Ramos (cell line): ENCODE measurements around the gene CACNB4.
"Not testable (repeated sequence)": the region's sequence is repeated elsewhere in the genome, so short reads cannot be mapped to it uniquely, and the experiment has no call there.

ENCODE experiments used
- in situ Hi-C: fragments of 300-500 bp; cut with MboI; formaldehyde crosslinking; loops from one replicate; pipeline ENCODE4 v1.14.3; 2022; ENCODE audit warnings: low sequenced_read_pairs; ENCODE audit not compliant: unreplicated experiment

The CACNB4 gene

DNA sequence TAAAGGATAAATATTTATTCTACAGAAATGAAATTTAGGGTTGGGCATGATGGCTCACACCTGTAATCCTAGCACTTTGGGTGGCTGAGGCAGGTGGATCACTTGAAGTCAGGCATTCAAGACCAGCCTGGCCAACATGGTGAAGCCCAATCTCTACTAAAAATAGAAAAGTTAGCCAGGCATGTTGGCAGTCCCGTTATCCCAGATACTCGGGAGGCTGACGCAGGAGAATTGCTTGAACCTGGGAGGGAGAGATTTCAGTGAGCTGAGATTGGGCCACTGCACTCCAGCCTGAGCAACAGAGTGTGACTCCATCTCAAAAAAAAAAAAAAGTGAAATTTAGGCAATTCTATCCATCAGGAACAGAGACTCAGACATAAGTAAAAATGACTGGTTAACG is 8.1 kb downstream of the CACNB4 start:
- in situ Hi-C loops: not testable (repeated sequence)

DNA sequence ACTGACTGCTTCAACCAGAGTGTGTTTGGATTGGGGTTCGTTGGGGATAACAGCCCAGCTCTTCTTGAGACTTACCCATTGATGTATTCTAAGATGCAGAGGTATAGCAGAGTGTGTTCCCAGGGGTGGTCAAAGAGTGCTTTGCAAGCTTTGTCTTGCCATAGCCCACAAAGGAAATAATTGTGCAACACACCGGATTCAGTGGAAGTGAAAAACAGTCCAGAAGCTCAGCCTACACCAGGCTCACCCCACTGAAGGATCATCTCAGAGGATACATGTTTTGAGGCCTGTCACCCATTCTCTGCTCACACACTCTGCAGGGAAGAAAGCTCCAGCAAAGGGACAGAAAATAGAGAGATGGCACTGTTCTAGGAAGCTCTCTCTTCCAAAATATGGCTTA is 9.6 kb downstream of the CACNB4 start:
- in situ Hi-C loops: no loop called here

DNA sequence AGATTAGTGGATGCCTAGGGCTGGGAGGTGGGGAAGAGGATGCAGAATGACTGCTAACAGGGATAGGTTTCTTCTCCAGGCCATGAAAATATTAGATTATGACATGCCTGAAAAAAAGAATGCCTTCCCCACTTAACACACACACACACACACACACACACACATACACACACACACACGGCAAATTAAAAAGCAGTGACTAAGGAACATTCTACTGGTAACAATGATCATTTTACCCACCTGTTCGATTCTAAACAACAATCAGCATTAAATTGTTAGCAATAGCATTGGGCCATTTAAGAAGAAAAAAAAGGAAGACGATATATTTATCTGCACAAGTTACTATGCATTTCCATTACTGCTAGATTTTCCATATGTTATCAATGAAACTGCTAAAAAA is 10.8 kb downstream of the CACNB4 start:
- in situ Hi-C loops: no loop called here

DNA sequence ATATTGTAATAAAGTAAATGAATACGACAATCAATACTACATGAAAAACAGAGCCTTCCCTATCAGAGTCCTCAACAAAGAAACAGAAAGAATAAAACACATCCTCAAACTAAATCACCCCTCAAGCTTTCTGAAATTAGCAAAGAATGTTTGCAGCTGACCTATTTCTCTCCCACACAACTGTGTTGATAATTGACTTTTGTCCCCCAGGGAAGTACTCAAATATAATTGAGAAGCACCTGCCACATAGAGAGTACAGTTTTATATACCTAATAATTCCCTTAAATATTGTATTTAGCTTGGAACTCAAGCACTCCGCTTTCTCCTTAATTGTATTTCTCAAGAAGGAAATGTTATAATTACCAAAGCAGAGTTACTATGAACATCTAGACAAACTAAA is 12.6 kb downstream of the CACNB4 start:
- in situ Hi-C loops: no loop called here

DNA sequence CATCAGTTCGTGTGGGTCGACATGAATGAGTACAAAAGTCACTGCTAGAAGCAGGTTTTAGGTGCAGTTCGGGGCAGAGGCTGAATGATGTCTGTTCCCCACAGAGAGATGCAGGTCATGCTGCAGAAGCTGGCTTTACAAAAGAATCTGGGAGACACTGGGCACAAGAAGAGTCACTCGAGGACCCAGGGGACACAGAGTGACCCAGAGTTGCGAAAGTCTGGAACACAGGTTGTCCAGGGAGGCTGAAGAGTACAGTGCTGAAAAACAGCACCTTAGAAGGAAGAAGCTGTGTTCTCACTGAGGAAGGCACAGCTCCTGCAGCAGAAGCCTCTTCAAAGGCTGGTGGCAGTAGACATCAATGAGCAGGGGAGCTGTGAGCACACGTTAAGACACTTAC is 14.8 kb downstream of the CACNB4 start:
- in situ Hi-C loops: no loop called here

DNA sequence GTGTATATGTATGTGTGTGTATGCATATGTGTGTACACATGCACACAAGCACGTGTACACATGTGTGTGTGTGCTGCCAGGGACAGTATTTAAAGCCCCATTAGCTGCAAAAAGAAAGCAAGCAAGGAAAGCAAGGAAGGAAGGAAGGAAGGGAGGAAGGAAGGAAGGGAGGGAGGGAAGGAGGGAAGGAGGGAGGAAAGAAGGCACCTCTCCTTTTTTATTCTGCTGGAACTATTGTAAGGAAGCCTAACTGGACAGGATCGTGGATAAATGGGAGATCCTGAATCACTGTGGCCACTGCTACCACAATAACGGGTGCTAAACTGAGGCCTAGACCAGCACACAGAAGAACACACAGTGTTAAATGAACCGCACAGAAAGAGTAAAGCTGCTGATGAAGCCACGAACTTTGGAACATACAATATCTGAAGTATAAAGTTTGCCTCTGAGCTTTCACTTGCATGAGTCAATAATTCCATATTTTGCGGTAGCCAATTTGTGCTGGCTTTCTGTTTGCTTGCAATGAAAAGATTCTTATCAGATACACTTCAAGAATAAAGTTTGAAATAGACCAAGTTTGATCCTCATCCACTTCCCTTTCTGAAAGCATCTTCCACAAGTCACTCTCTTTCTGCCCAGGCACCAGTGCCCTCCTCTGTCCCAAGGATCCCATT is 15.5 kb downstream of the CACNB4 start:
- in situ Hi-C loops: no loop called here

DNA sequence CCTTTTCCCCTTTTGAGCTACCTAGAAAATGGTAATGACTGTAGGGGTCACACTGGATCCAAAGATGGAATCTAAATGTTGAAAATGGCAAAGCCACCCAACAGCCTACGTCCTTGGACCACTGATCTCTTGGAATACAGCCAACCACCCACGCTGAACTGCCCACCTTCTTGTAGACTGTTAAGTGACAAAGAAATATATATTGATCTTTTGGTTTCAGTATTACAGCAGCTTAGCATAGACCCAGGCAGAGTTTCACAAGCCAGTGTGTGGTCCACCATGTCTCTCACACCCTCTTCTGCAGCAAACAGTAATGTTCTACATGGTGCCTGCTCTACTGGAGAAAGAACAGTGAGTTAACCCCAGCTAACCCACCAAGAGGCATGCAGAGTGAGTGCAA is 20.2 kb downstream of the CACNB4 start:
- in situ Hi-C loops: no loop called here

DNA sequence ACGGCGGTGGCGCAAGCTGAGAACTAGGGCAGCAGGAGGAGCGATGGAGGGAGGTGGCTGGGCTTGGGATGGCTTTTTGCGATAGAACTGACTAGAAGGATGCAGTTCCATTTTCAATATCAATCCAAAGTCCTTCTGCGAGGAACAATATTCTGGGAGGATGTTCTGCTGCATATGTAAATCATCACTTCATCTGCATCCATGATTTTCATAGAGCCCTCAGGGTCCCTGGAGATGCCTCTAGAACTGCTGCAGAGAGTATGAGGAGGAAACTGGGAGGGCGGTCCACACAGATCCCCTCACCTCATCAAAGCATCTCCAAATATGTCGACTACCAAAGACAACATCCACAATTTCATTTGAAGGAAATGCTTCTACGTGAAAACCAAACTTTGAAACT is 20.8 kb downstream of the CACNB4 start:
- in situ Hi-C loops: no loop called here

DNA sequence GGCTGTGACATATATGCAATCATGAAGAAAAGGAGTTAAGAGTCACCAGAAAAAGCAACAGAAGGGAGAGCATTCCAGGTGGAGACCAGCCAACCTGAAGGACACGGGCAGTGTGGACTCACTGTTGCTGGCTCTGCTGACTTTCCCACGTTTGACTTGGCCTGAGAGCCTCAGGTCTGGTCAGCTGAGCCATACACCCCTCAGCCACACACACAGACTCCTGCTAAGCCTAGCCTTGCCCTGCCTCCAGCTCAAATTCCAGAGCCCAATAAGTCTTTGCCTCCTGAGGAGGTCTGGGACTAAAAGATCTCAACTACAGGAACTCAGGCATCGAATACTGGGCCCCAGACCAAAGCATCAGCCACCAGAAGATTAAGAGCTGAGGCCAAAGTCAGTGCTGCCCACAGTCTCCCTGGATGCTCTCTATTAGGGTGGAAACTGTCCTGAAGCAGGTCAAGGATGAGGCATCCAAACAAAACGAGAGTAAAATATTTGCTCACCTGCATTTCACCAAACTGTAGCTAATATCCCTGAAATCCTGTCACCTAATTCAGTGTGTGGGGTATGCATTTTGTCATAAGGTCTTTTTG is 23.3 kb downstream of the CACNB4 start:
- in situ Hi-C loops: no loop called here

DNA sequence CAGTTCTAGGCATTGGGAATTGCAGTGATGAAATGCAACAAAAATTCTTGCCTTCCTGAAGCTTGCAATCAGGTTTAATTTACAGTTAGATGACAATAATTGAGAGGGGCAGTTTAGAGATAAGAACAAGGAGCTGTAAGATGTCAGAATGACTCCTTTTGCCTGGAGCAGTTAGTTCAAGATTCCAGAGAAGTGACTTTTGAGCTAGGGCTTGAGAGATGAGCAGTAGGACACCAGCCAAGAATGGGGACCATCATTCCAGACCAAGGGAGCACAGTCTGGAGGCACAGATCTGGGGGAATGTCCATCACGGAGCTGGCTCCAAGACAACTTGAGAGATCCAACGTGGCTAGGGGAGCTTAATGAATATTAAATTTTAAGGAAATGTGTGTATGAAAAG is 26.8 kb downstream of the CACNB4 start:
- in situ Hi-C loops: no loop called here

DNA sequence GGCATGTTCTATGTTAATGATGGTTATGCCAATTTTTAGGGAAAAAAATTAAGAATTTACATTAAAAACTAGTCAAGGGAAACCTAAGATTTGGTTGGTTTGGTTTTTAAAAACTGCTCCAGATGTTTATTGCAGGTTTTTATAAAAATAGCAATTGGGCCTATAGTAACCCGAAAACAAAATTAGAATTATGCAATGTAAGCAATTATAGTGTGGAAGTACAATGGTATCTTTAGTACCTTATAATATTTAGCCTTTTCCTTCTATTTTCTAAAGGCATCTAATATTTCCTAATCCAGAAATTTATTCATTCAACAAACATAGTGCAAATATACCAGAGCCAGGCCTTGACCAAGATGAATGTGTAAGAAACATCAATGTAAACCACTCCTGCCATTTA is 27.3 kb downstream of the CACNB4 start:
- in situ Hi-C loops: no loop called here

DNA sequence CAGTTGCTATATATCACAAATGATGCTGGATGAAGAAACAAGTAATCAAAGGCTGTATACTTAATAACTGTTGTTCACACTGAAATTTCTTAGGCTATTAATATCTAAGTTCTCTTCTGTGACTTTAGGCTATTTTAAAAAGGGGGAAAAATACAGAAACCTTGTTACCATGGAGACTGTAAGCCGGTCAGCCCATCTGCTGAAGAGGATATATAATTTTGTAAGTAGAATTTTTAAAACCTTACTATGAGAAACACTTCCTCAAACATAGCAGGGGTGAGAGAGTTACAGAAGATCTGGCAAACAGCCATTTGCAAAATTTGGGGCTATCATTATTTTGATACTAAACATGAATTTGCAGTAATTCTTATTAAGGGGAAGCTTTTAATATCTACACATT is 27.8 kb downstream of the CACNB4 start:
- in situ Hi-C loops: no loop called here

DNA sequence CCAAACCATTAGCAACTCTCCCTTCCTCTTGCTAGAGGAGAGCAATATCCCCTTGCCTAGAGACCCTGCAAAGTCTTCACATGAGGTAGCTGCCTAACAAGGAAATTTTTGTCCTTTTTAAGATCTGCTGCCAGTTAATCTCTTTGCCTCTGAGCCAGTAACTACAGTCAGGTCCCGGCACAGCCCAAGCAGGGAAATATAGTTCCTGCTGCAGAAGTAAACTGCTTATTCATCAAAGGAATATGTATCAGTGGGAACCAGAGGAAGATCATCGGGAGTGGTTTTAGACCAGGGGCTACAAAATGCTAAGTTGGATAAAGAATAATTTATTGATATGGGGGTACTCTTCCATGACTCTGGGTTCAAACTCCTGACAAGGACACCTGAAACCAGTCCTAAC is 30.6 kb downstream of the CACNB4 start:
- in situ Hi-C loops: no loop called here

DNA sequence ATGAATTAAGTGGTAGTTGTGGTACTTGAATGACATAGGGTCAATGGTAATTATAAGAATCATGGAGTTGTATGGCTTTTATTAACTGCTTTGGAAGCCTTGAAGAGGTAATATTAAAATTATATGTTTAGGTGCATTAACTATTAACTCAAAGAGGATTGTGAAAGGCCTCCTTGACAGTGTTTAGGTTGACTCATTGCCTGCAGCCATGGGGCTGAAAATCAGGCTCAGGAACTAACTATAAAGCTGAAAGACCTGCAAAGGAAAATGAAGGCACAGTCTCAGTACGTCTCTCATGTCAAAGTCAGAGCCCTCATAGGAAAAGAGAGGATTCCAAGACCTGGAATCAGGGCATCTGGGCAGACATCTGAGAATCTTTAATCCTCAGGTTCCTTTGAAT is 31.0 kb downstream of the CACNB4 start:
- in situ Hi-C loops: no loop called here

DNA sequence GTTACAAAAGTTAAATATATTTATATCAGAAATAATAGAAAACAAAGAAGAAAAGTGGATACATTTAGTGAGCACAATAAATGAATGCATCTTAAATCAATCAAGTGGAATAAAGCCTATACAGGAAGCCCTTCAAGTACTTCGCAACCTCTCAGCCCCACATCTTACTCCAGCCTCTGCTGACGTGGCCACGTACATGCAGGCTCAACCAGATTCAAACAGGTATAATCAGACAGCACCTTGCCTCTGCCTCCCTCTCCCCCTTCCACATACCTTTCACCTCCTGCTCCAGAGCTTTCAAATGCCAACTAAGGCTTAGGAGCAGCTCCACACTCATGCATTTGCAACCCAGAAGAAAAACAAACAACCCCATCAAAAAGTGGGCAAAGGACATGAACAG is 32.9 kb downstream of the CACNB4 start:
- in situ Hi-C loops: no loop called here

DNA sequence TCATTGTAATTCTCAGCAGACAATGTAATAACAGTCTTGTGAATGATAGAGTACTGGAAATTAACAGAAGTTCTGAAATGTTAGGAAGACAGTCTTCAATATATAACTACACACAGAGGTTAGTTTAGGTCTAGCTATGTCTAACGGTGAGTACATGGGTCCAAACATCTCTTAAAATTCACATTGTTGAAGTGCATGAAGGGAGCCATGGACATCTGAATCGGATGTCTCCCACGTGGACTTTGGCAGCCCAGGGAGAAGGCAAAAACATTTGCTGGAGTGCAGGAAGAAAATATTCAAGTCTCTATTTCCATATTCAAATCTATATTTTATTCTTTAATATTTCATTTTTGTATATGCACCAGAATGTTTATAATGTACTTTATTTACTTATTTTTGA is 34.8 kb downstream of the CACNB4 start:
- in situ Hi-C loops: no loop called here

DNA sequence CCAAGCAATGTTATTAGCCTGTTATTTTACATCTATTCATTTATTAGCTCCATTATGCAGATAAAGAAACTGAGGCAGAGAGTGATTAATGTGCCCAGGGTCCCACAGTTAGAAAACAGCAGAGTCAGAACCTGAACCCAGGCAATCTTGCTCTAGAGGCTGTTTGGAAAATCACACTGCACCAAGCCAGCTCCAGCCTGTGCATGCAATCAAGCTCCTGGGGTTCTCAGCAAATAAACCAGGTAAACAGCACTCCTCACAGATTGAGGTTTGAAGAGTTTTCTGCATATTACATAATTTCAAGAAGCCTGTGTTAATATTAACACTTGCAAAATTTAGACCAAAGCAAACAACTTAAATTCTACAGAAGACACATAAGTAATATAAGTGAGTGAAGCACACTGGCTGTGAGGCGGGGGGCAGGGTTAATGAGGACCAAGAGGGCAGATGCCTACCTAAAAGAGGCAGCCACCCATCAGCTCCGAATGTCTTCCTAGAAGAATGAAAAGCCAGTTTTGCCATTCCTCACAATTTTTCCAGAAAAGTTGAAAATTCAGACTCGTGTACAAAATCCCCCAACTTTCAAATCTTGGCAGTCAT is 35.4 kb downstream of the CACNB4 start:
- in situ Hi-C loops: no loop called here

DNA sequence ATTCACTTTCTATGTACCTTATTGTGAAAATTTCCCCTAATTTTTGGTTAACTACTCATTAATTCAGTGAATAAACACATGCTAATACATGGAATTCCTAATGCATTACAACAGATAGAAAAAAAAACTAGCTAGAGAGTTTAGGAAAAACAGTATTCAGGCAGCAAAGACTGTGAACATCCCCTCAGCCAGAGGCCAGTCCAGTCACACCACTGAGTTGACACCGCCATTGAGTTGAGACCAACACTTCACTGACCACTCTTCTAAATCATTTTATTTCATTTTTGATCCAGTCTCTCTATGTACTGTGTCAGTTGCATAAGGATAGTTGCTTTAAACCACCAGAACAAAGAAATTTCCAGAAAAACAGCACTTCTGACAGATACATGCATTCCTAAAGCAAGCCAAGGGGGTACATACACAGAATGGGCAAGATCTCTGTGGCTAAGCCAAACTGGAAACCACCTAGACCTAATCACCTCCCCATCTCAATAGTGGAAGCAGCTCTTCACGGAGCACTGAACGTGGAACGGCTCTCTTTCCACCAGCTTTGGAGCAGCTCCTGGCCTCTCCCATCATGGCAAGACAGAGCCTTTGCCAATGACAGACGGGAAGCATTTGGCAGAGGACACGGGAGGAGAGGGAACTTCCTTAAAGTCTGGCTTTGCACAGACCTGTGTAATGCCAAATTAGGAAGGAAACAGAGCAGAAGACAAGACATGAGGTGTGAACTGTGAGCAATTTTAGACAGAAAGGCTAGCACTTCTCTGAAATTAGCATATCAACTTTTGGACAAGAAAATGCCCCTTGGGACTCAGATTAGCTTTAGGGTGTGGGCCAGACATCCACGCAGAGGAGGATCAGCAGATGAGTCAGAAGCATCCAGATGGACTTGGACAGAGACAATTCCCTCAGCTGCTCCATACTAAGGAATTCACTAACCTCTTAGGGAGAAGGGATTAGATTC is 36.4 kb downstream of the CACNB4 start:
- in situ Hi-C loops: no loop called here

DNA sequence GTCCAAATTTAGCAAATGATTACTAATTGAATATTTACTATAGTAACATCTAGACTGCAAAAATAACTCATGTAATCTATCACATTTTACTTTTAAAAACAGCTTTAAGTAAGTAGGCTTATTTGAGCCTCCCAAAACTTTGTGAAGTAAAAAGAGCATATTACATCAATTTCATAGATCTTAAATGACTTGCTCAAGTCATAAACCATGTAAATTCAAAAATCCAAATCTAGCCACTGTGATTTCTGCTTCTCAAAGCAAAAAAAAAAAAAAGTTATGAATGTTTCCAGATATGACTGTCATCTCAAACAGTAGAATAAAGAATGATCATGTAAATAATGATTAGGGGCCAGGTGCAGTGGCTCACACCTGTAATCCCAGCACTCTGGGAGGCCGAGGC is 37.5 kb downstream of the CACNB4 start:
- in situ Hi-C loops: no loop called here

DNA sequence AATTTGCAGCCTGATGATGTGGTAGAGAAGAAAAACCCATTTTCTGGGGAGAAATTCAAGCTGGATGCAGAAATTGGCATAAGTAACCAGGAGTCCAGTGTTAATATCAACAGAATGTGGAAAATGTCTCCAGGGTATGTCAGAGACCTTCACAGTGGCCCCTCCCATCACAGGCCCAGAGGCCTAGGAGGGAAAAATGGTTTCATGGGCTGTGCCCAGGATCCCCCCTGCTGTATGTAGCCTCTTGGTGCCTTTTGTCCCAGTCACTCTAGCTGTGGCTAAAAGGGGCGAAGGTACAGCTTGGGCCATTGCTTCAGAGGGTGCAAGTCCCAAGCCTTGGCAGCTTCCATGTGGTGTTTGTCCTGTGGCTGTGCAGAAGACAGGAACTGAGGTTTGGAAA is 40.2 kb downstream of the CACNB4 start:
- in situ Hi-C loops: no loop called here

DNA sequence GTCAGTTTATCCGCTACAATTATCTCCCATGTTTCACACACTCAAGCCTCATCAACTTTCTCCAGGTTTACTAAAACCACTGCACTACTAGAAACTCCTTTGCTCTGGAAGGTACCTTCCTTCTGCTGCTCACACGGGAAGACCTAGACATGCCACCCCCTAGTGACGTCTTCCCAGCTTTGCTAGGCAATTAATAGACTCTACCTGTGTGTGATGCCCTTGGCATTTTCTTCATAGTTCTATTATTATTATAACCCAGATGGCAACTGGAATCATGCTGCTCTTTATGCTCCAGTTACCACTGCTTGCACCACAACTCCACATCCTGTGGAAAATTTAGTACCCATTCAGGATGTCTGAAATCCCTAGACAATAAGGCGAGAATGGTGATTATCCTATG is 42.4 kb downstream of the CACNB4 start:
- in situ Hi-C loops: no loop called here
